ENCODE results near the gene FANK1.

Gene FANK1, protein sequence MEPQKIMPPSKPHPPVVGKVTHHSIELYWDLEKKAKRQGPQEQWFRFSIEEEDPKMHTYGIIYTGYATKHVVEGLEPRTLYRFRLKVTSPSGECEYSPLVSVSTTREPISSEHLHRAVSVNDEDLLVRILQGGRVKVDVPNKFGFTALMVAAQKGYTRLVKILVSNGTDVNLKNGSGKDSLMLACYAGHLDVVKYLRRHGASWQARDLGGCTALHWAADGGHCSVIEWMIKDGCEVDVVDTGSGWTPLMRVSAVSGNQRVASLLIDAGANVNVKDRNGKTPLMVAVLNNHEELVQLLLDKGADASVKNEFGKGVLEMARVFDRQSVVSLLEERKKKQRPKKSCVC
- long read RNA-seq, donor 1, partial matches to known transcripts = 0 of 1 reads
- long read RNA-seq, donor 1, other reads (novel, unspliced or antisense) = 0 of 1 reads
- long read RNA-seq, donor 2 = 0 reads
- long read RNA-seq, donor 3 = 0 reads
- long read RNA-seq, donor 4 = 0 reads
- long read RNA-seq, donor 5 = 0 reads
- long read RNA-seq, donor 6 = 0 reads
- long read RNA-seq, donor 7, partial matches to known transcripts = 8 of 8 reads
- long read RNA-seq, donor 7, other reads (novel, unspliced or antisense) = 0 of 8 reads
- long read RNA-seq, donor 8, partial matches to known transcripts = 0 of 1 reads
- long read RNA-seq, donor 8, other reads (novel, unspliced or antisense) = 0 of 1 reads

DNA sequence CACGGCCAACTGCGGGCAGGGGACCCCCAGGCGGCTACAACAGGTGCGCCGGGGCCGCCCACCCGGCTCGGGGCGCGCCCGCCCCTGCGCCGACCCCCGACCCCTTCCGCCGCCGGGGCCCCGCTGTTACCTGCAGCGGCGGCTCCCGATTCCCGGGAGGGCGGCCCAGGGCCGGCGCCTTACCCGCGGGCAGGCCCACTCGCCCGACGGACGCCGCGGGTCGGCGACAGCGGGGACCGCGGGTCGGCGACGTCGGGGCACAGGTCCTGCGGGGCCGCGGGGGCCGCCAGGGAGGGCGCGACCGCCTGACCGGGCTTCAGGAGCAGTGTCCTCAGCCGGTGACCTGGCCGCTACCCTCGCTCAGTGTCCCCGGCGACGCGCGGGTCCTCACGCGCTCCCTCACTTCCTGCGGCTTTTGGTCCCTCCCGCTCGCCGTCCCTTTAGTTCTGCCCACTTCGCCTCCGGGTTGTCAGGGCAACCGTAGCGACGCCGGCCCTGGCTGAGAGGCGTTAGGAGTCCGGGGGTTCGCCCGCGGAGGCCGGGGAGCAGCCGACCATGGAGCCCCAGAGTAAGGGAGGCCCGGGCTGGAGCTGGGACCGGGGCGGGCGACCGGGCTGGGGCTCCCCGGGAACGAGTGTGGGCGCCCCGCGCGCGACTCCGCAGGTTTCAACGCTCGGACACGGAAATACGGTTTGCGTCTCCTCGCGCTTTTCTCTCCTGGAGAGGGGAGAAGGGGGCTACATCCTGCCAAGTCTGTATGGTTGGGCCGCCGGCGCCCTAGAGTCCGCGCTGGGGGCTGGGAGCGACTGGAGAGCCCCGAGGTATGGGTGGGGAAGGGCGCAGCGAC, at the start of gene FANK1:
FANK1 (plus strand) TSS at position 477 of the 847 bp plus-strand sequence; CDS start at position 556, 79 bp downstream.
- DNase-seq = peak; percentile 92

- DNase-seq = no peak
These were observed 49.5 kb upstream of the FANK1 start for GRCh38 chr10:125846894-125847293.

- no peak for DNase-seq
These were observed 48.0 kb upstream of the FANK1 start for GRCh38 chr10:125848371-125848770.

DNA sequence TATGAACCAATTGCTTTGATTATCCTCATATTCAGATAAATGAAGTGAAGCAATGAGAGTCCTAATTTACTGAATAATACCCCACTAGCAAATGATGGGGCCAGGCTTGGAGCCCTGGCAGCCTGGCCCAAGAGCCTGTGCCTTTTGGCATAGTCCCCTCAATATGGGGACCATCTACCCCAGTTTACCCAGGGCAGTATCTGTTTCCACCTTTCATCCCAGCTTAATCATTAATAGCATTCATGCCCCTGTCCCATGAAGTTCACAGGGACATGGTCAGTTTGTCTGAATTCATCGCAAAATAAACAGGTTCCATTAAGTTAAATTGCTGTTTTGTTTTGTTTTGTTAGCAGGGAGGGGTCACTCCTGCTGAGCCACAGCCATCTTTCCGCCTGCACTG, 47.5 kb upstream of the FANK1 start:
- no peak for DNase-seq

GRCh38 chr10:125849448-125849847, 46.9 kb upstream of the FANK1 start:
- no peak for DNase-seq

DNA sequence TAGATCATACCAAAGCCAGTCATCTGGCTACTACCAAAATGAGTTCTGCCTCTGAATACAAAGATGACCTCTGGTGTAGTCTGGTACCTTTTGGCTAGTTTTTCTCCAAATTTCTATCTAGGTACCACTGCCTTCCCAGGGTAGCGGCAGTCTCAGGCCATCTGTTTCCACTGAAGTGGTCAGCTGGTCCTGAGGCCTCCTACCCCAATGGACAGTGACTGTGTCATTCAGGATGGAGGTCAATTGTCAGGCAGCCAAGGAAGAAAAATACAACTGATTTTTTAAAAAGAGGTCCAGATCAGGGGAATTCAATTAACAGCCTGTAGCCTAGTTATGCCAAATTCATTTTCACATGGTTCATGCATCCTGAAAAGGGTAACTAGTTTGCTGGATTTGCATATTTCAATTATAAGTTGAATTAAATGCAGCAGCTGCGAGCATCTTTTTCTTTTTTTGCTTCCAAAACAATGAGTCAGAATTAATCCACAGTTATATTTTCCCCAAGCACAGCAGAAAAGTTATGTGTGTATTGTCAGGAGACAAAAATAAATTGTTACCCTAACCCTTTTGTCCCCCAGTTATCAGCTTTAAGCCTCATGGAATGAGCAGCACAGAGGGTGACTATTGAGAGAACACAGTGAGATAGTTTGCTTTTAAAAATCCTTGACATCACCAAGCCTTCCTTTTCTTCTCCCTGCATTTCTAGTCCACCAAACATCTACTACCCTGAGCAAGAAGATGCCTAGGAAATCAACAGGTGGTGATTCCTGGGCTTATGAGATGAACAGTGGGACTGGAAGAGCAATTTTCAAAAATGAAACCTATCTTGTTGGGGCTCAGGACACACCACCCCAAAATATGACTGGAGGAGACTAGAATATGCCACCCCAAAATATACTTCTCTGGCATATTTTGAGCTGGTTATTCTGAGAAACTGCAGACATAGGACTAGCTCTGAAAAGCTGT, 45.3 kb upstream of the FANK1 start:
- no peak for DNase-seq

DNA sequence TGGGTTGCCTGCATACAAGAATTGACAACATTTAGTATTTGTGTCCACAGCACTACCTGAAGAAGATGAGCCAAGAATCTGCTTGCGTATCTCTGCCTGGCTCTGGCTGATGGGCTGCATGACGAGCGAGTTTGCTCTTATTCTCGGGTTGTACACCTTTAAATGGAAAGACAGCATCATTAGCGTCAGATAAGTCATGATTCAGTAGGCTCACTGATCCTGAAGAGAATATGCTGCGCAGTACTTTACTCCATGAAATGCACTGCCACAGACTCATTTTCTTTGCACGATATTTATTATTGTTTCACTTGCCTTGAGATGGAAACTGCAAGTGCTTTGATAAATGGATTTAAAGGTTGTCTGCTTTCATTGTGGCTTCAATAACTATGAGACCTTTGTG, 43.9 kb upstream of the FANK1 start:
- DNase-seq = no peak

DNA sequence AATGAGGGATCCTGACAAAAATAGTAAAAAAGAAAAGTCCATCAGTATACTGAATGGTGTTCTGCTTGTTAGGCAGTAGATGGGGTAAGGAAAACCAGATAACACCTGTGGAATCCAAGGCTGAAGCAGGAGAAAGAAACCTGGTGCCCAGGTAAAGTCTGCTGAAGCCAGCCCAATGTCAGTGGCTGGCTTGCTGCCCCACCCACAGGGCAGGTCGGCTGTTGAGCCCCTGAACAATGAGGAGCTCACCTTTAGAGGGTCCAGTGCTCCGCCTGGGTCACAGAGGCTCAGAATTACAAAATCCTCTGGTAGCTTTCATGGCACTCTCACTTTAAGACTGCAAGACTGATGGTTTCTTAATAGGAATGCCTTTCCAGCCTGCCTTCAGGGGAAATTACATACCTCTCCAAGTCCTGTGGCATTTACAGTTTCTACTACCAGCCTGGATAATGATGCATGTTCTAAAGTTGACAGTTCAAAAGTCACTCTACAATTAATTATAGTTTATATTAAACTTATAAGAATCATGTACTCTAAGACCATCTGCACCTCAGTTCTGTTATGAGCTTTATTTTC, 39.1 kb upstream of the FANK1 start:
- DNase-seq = no peak

GRCh38 chr10:125859128-125859817, 37.1 kb upstream of the FANK1 start:
- no peak for DNase-seq

GRCh38 chr10:125865120-125865519, 31.2 kb upstream of the FANK1 start:
- DNase-seq = no peak

DNA sequence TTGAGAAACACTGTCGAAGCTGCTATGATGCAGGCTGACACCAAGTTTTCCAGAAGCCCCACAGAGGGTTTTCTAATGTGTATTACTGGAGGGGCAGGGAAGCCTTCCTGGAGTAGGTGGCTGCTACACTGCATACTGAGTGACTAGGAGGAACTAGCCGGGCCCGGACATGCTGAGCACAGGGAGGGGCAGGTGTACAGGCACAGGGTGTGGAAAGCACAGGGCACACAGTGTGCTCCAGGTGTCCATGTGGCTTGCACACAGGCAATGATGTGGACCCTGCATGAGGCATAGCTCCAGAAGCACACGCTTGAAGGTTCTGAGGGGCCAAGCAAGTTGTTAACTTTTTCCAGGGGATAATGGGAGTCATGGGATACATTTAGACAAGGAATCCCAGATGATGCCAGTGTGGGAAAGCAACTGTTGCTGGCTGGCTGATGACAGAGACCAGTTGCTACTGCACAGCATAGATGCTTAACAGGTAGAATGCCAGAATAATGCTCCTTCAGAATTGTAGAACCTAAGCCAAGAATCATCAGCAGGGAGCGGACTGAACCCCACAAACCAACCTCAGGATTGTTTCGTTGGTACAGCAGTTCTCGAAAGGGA, 29.8 kb upstream of the FANK1 start:
- no peak for DNase-seq

GRCh38 chr10:125868372-125868975, 27.9 kb upstream of the FANK1 start:
- no peak for DNase-seq

DNA sequence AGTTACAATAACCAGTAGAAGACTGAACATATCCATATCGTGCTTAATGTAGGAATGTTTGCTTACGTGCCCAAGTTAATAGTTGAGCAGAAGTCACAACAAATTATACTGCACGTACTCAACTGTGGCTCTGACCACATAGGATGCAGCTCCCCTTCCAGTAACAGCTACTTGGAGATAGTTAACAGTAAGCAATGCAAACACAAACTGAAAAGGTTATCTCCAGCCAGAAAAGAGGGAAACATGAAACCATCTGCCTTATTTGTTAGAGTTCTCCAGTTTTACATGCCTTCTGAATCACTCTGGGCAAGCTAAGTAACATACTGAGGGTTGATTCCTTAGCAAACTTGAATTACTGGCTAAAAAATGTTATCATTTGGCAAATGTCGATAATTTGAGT, 25.0 kb upstream of the FANK1 start:
- DNase-seq = no peak

- no peak for DNase-seq
These were observed 17.2 kb upstream of the FANK1 start for GRCh38 chr10:125878957-125879835.

- DNase-seq = no peak
These were observed 15.6 kb upstream of the FANK1 start for GRCh38 chr10:125880719-125881118.

DNA sequence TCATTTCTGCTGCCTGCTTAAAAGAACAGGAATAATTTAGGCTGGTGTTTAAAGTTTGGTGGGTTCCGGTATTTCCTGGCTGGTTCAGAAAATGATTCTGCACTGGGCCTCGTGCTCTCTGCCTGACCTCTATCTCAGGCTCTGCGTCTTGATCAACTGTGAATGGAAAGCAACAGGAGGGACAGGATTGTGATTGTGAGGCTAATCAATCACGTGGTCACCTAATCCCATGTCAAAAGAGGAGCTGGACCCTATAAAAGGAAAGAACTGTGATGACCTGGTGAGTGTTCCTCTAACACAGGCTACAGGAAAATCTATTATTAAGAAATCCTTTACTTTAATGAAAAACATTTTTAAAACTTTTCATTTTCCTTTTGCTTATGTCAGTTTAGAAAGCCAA, 15.2 kb upstream of the FANK1 start, which contains the start of gene DHX32:
DHX32 (minus strand) TSS at position 101 of the 400 bp plus-strand sequence. CDS start 468 bp downstream, outside the sequence.
- DNase-seq = no peak

- DNase-seq = no peak
These were observed 13.8 kb upstream of the FANK1 start for GRCh38 chr10:125882596-125882995.

GRCh38 chr10:125883211-125883610, 13.2 kb upstream of the FANK1 start:
- no peak for DNase-seq
